ENCODE measurements around the gene VAV1. TPM values are rescaled to one million over a fixed set of nuclear protein-coding genes. Genes with fewer than 3 reads are reported as not detected.

The VAV1 gene
- total and polyA plus RNA-seq, 2 experiments from 2014 or later = 0.82 to 1.8 TPM

GRCh38 chr19:6890938-6891337 lies 118.4 kb downstream of the VAV1 start (continued):
- TF ChIP-seq REST (IDR thresholded peaks at IDR 0.05; ENCODE audit: unreplicated experiment) (no peak), POLR2AphosphoS5 (IDR thresholded peaks at IDR 0.05; ENCODE audit: low read depth) (no peak), CREB1 (CRISPR knock-in tag; IDR thresholded peaks at IDR 0.05; ENCODE audit: low read depth) (no peak), STAT1 (IDR thresholded peaks at IDR 0.05; ENCODE audit: unreplicated experiment) (no peak)

GRCh38 chr19:6891761-6892385 lies 119.4 kb downstream of the VAV1 start:
- Histone ChIP-seq H3K4me3 (no peak overlapping the region), H3K9me2 (ENCODE audit: insufficient read depth) (no peaks in the 10 kb centered on the region), H3K36me3 (ENCODE audit: insufficient read depth) (no peaks in the 10 kb centered on the region; the same call in 1 of the 2 replicates), H3K27me3 (ENCODE audit: insufficient read depth) (no peaks in the 10 kb centered on the region), H2AFZ (no peak overlapping the region), H3K4me2 (no peak overlapping the region), H4K20me1 (replicated peaks; ENCODE audit: insufficient read depth) (no peaks in the 10 kb centered on the region), H3K27ac (ENCODE audit: low read depth) (no peak overlapping the region), H3K4me1 (ENCODE audit: insufficient read depth) (no peaks in the 10 kb centered on the region), H3K79me2 (replicated peaks; ENCODE audit: insufficient read depth) (no peaks in the 10 kb centered on the region), H3F3A (replicated peaks; ENCODE audit: low read depth) (no peaks in the 10 kb centered on the region)
- DNase-seq (ENCODE audit: low spot score) = no peak
- Mint-ChIP-seq H3K4me3 (no peak overlapping the region), H3K27ac (no peak overlapping the region), H3K4me1 (no peaks in the 10 kb centered on the region), H3K9me3 (peaks cover 97% of the 10 kb centered on the region), H3K27me3 (ENCODE audit: insufficient read depth, low read depth, poor library complexity) (peaks cover 8% of the 10 kb centered on the region), H3K36me3 (ENCODE audit: low read depth) (peaks cover 58% of the 10 kb centered on the region)
- ATAC-seq = no peak
- TF ChIP-seq ETS1 (IDR thresholded peaks at IDR 0.05) (no peak), CREB1 (CRISPR knock-in tag; IDR thresholded peaks at IDR 0.05; ENCODE audit: low read depth) (no peak), REST (IDR thresholded peaks at IDR 0.05; ENCODE audit: unreplicated experiment) (no peak), NANOG (IDR thresholded peaks at IDR 0.05; ENCODE audit: borderline replicate concordance) (no peak), POLR2AphosphoS5 (IDR thresholded peaks at IDR 0.05; ENCODE audit: low read depth) (no peak), STAT1 (IDR thresholded peaks at IDR 0.05; ENCODE audit: unreplicated experiment) (no peak), ZNF331 (CRISPR knock-in tag; IDR thresholded peaks at IDR 0.05; ENCODE audit: low read depth) (no peak), EZH2 (IDR thresholded peaks at IDR 0.05; ENCODE audit: low read depth, unreplicated experiment) (no peak), EZH2phosphoT487 (IDR thresholded peaks at IDR 0.05; ENCODE audit: unreplicated experiment) (no peak)
- TF ChIP-seq, protein P1, sequence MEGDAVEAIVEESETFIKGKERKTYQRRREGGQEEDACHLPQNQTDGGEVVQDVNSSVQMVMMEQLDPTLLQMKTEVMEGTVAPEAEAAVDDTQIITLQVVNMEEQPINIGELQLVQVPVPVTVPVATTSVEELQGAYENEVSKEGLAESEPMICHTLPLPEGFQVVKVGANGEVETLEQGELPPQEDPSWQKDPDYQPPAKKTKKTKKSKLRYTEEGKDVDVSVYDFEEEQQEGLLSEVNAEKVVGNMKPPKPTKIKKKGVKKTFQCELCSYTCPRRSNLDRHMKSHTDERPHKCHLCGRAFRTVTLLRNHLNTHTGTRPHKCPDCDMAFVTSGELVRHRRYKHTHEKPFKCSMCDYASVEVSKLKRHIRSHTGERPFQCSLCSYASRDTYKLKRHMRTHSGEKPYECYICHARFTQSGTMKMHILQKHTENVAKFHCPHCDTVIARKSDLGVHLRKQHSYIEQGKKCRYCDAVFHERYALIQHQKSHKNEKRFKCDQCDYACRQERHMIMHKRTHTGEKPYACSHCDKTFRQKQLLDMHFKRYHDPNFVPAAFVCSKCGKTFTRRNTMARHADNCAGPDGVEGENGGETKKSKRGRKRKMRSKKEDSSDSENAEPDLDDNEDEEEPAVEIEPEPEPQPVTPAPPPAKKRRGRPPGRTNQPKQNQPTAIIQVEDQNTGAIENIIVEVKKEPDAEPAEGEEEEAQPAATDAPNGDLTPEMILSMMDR (conservative IDR thresholded peaks at IDR 0.05; ENCODE audit: low read depth in 2 of 2) = no peak

Data from GM23338 (cell line).